NCI-H1694 (cell line): ENCODE measurements around the gene SOWAHC.
"Not testable (repeated sequence)": the region's sequence is repeated elsewhere in the genome, so short reads cannot be mapped to it uniquely, and the experiment has no call there.

Source experiments
- DNase-seq: peaks from one replicate; lab custom pipeline; 2025; lab: John Stamatoyannopoulos, UW

The SOWAHC gene

DNA sequence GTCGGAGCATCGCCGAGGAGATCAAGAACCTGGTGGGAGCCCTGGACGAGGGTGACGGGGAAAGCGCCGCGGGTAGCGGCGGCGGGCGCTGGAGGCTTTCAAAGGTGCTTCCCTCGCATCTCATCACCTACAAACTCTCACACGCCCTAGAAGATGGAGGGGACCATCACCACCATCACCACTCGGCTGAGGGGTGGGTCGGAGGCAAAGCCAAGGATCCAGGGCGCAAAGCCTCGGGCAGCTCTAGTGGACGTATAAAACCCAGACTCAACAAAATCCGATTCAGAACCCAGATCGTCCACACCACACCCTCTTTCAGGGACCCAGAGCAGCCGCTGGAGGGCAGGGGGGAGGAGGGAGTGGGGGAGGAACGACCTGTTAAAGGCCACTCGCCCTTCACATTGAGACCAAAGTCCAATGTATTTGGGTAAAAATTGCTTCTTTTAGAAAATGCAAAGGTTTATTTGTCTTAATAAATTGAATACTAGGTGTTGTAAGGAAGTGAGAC lies 1.5 kb downstream of the SOWAHC start:
- DNase-seq: no peak

DNA sequence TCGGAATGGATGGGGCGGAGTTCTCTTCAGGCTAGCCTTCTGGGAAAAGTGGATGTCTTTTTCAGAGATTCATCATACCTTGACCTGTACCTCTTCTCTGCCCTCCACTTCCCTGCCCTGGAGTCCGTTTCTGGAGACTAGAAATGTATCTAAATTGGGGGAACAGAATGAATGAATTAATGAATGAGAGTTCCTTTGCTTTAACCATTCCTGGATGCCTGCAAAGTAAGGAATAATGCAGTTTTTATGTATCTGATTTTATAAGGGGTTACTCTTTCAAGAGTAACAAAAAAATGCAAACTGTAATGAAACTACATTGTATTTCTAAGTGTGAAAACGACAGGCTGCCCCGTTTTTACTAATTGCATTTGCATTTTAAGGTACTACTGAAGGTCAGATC lies 2.0 kb downstream of the SOWAHC start:
- no peak for DNase-seq

DNA sequence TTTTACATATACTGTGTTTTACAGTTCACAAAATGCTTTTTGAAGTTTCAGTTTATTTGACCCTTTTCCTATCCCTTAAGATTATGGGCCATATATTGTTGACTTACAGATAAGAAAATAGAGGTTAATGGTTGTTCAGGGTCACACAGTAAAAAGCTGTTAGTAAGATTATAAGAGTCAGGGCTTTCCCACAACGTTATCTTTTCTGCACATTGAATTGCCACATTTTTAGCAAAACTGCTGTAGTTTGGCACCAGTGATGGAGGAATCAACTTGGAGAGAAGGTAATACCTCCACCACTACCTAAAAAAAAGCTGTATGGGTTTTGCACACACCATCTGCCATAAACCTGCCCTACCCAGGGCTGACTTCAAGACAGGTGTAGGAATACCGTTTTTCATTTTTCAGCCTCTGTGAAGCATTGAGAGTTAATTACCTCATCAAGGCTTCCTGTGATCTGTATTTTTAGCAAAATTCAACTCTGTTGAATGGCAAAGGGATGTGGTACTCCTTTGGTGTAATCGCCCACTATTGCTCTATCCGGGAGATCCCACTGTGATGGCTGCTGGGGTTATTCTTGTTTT lies 5.0 kb downstream of the SOWAHC start:
- DNase-seq: no peak

DNA sequence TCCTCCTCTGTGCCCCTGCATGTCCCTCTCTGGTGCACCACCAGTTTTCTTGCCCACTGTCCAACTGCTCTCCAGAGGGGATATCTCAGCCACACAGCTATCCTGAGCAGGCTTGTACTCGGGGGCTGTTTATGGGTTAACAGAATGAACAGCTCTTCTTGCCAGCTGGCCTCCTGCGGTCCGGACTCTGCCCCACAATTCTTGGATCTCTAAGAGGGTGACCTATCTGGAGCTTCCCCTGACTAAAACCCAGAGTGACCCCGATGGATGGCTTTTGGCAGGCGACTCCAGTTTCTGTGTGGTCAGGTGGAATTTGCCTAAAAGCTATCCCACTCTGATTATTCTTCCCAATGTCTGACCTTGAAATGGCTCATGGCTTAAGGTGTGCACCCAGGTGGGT lies 9.1 kb downstream of the SOWAHC start:
- DNase-seq: no peak

DNA sequence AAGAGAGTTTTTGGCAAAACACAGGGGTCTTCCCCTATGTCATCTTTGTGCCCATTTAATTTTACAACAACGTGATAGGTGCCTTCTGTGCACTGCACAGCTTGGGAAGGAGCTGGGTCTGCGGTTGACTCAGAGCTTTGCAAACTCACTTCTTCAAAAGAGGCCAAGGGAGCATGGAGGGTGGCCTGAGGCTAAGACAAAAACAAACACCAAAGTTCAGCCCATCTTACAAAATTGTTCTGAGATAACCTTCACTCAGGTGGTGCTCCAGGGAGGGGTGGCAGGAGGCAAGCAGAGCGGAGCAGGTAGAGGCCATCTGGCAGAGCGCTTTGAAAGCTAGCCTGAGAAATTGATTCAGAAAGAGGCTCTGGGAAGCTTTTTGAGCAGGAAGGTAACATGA lies 9.8 kb downstream of the SOWAHC start:
- DNase-seq: no peak

DNA sequence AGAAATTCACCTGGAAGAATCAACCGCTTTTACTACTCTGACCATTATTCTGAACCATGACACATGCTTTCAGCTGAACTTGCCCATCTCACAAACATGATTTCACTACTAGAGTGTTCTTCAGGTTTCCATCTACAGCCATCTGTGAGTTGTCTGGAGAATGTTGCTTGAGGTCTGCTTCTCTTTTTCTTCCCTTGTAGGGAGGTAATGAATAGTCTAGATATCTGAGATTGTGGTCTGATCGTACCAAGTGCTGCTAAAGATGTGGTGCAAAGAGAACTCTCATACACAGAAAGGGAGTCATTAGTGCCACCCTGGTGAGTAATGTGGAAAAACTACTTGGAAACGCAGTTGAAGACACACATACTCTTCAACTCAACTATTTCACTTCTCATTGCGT lies 10.2 kb downstream of the SOWAHC start:
- no peak for DNase-seq

DNA sequence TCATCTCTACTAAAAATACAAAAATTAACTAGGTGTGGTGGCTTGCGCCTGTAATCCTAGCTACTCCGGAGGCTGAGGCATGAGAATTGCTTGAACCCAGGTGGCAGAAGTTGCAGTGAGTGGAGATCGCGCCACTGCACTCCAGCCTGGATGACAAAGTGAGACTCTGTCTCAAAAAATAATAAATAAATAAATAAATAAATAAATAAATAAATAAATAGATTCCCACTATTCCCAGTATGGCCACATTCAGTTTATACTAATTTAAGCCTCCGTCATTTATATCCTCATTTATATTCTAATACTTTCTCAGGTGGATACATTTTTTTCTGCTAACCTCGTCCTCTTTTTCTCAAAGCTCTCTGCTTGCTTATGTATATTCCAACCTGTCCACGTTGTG lies 14.2 kb downstream of the SOWAHC start:
- not testable (repeated sequence) for DNase-seq

DNA sequence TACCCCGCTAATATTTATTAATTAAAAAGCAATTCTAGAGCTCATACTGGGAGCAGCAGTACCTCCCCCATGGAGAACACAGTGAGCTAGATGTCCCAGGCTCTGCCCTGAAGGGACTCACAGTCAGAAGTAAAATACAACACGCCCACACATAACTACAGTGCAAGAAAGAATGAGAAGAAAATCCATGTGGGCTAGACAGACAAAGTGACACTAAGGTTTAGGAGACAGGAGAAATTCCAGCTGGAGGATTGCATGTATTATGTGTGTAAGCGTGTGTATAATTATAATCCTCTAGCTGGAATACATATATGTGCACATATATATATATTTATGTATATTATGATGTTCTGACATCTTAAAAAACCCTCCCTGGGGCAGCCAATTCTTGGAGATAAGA lies 15.7 kb downstream of the SOWAHC start:
- DNase-seq: no peak

DNA sequence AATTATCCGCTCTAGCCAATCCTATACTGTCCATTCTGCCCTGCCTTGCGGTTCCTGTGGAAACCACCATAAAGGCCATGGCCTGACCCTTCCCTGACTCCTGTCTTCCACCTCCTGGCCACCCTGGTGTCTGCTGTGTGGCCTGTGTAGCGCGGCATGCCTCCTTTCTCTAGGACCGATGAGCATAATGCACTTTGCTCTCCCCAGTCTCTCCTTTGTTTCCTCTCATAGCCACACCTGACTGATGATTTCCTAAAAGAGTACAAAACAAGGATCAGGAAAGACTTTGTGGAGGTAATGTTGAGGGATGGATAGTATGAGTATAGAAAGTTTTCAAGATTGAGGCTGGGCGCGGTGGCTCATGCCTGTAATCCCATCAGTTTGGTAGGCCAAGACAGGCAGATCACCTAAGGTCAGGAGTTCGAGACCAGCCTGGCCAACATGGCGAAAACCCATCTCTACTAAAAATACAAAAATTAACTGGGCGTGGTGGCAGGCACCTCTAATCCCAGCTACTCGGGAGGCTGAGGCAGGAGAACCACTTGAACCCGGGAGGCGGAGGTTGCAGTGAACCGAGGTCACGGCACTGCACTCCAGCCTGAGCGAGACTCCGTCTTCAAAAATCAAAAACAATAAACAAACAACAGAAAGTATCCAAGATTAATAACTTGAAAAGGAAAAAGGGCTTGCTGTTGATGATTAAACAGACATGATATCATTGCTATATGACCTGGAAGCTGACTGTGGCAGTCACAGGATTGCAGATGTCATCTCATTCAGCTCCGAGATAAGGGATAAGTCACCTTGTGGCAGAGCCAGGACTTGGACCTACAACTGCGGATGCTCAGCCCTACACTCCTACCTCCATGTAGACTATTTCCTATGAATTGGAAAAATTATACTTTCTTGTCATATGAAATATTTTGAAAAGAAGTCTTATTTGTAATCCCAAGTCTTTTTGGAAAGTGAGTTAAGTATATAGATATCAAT lies 16.6 kb downstream of the SOWAHC start:
- no peak for DNase-seq

DNA sequence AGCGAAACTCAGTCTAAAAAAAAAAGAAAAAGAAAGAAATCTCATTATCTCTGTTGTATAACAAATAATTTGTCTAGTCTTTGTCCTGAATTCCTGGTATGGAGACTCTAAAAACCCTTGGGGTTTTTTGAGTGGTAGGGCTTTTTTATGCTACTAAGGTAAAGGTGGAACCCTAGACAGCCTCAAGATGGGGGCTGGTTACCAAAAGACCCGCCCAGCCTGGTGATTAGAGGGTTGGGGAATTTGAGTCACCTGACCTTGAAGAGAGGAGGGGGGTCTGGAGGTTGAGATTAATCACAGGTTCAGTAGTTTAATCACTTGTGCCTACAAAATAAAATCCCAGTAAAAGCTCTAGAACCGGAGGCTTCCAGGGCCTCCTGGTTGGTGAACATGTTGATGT lies 17.6 kb downstream of the SOWAHC start:
- DNase-seq: no peak

DNA sequence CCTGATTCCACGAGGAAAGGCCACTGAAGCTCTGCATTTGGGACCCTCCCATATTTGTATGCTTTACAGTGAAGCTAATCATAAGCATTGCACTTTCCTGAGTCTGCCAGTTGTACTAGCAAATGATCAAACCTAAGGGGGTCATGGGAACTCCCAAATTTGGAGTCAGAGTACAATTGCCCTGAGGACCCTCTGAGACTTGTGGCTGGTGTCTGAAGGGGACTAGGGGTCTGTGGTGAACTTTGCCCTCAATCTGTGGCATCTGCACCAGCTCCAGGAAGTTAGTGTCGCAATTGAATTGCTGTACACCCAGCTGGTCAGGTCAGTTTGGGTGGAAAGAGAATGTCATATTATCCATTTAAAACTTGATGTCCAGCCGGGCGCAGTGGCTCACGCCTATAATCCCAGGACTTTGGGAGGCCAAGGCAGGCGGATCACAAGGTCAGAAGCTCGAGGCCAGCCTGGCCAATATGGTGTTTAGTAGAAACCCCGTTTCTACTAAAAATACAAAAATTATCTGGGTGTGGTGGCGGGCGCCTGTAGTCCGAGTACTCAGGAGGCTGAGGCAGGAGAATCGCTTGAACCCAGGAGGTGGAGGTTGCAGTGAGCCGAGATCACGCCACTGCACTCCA lies 18.1 kb downstream of the SOWAHC start:
- no peak for DNase-seq

DNA sequence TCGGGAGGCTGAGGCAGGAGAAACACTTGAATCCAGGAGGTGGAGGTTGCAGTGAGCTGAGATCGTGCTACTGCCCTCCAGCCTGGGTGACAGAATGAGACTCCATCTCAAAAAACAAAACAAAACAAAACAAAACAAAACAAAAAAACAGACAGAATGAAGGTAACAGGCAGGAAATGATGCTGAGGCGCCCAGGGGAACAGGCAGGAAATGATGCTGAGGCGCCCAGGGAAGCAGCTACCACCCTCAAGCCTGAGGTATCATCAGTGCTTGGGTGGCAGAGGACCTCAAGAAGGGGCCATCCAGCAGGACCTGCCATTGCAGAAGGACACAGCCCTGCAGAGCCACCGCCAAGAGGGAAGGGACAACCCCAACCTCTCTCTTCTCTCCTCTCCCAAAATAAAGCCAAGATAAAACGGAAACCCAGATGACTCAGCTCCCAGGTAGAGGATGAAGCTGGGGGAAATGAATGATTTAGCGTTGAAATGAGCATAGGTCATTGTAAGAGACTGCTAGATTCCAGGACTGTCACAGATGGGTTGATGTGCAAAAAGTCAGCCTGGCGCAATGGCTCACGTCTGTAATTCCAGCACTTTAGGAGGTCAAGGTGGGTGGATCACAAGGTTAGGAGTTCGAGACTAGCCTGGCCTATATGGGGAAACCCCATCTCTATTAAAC lies 19.3 kb downstream of the SOWAHC start:
- DNase-seq: no peak

DNA sequence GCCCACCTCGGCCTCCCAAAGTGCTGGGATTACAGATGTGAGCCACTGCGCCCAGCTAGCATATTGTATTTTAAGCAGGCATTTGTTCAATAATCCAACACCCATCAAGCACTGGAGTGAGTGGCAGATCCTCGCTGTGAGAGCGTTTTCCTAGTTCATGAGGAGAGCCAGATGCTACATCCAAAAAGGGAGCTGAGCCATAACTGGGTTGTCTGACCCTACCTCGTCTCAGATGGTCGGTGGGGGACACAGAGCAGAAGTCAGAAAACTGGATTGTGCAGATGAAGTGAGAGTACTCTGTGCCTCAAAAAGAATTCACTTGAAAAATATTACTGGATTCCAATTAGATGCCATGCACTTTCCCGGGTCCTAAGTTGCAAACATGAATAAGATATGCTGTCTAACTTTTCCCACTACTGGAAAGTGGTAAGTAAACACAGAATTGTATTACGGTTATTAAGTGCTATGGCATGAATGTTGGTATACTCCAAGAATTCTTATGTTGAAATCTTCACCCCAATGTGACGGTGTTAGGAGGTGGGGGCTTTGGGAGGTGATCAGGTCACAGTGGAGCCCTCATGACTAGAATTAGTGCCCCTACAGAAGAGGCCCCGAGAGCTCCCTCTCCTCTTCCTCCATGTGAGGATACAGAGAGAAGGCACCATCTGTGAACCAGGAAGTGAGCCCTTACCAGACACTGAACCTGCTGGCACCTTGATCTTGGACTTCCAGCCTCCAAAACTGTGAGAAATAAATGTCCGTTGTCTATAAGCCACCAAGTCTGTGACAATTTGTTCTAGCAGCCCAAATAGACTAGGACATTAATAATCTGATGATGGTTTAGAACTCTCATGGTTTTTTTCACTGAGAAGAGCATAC lies 21.5 kb downstream of the SOWAHC start:
- DNase-seq: no peak

DNA sequence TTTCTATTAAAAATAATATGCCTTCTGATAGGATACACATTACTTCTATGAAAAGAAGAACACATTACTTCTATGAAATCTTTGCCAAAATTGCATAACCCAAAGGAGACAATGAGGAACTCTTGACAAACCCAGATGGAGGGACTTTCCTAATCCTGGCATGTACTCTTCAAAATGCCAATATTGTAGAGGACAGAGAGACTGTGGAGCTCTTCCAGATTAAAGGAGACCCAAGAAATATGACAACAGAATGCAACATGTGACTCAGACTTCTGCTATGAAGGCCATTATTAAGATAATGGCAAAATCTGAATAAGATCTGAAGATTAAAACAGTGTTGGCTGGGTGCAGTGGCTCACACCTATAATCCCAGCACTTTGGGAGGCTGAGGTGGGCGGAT lies 22.2 kb downstream of the SOWAHC start:
- DNase-seq: no peak

DNA sequence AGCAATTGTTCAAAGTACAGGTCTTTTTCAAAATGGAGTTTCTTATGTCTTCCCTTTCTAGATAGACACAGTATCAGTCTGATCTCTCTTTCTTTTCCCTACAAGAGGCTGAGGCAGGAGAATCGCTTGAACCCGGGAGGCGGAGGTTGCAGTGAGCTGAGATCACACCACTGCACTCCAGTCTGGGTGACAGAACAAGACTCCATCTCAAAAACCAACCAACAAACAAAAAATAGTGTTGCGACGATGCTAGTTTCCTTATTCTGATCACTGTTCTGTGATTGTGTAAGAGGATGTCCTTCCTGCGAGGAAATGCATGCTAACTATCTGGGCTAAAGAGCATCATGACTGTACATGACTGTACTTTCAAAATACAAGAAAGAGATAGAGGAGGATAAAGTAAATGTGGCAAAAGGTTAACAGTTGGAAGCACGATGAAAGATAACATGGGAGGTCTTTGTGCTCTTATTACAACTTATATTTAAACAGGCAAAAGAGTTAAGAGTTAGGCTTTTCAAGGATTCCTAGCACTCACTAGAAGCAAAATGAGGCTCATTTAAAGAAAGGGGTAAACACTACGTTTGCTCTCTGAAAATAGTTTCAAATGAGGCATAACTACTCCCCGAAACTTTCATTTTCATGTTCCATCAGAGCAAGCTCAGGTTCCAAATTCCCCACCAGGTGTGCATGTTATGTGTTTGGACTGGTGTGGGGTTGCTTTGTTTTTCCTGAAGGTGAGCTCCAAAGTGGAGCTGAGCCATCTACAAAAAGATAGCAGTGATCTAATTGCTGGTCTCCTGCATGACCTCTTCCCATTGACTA lies 23.8 kb downstream of the SOWAHC start:
- DNase-seq: no peak

DNA sequence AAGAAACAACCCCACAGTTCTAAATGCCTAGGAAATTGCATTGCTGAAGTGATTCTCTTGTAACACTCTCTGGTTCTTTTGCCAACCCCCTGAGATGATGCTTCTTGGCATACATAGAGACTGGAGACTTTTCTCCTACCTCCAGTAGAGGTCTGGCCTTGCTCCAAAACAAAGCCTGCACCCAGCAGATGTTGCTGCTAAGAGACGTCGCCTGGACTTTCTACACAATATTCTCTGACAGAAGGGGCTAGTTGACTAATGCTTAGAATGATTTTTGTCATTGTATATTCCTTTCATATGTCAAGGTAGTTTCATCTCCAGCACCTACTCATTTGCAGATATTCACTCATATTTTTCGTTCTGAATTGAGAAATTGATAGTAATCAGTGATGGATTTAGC lies 24.6 kb downstream of the SOWAHC start:
- peak; percentile 85 for DNase-seq

DNA sequence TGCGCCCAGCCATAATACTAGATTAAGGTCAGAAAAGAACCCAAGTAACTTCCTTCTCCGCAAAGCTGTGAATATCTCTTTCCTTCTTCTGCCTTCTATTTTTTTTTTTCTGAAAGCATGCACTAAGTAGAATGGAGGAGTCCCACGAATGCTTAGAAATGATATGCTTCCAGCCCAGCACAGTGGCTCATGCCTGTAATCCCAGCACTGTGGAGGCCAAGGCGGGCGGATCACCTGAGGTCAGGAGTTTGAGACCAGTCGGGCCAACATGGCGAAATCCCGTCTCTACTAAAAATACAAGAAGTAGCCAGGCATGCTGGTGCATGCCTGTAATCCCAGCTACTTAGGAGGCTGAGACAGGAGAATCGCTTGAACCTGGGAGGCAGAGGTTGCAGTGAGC lies 25.8 kb downstream of the SOWAHC start:
- DNase-seq: not testable (repeated sequence)

DNA sequence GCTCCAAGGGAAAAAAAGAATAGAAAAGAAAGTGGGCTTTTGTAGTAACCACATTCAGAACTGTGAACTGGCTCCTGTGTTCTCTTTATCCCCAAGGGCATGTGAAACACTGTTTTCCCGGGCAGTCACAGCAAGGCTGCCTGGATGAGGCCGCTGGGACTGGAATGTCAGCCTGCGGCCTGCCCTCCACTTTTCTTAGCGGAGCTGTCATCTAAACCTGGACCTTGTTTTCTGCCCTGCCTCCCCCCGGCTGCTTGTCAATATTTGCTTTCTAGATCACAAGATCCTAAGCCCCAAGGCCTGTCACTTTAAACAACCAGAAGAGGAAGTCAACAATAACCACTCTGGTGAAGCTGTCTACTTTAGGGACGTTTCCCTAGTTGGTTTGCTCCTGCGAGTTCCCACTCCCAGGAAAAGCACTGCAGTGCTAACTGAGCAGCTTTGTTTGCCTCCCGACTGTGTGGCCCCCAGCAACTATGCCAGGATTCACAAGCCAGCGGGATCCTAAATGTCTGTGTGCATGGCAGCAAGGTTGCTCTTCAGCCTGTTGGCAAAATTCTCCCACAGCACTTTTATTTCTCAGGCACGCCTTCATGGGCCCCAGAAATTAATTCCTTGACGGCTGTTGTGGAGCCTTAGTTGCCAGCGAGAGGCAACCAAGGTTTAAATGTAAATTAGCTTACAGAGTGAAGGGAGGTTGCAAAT lies 30.6 kb downstream of the SOWAHC start:
- DNase-seq: no peak

DNA sequence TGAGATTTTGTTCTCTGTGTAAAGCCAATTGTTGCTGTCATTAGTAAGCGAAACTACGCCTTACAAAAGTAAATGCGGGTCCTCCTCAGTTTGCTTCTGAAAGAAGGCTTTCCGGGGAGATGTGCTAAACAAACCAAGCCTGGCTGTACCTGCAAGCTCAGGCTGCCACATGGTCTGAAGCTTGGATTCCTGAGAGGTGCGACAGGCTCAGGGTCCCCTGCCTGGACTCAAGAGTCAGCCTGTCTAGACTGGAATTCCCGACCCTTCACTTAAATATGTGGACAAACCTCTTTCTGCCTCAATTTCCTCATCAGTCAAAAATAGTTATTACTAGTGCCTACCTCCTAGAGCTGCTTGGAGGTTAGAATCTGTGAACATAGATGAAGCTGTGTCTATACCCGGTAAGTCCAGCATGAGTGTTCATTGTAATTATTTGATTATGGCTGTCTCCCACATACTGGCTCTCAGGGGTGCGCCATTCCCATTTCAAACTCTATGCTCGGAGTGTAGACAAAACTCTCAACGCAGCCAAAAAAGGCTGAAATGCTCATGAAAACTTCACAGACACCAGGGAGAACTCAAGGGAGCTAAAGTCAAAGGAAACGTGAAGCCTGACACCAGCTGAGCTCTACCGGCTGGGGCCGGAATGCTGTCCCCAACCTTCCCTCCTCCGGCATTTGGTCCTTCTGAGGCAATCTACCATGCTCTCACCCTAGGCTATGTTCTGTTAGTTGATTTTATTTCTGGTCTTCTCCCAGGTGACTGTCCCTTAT lies 31.4 kb downstream of the SOWAHC start:
- DNase-seq: no peak
